HEK293 (cell line): ENCODE data around the gene CCDC102B.

Source experiments
- CTCF ChIA-PET: fragments of 350-600 bp; formaldehyde crosslinking; extraction: SDS; loops from one replicate; lab custom pipeline; 2021; ENCODE audit warnings: antibody characterized with exemption; lab: Yijun Ruan, JAX
- POLR2A ChIA-PET: fragments of 300-600 bp; formaldehyde crosslinking; extraction: SDS; loops from one replicate; lab custom pipeline; 2020; ENCODE audit warnings: antibody characterized with exemption, inconsistent platforms; lab: Yijun Ruan, JAX
- H3K27ac ChIP-seq: fragments of 200-500 bp; sonication (Bioruptor generic); 2 replicates; pipeline ENCODE4 v1.5.1; 2014; ENCODE audit warnings: low read depth, low read length, control low read depth, inconsistent platforms; ENCODE audit errors: extremely low read depth
- H3K36me3 ChIP-seq, 2 experiments: fragments of 200-500 bp in 1 of 2; sonication (Bioruptor generic) in 1 of 2; 1 replicate in 1 of 2; 2 replicates in 1 of 2; pipeline ENCODE4 v1.5.1; 2014 to 2017; ENCODE audit warnings: inconsistent platforms in 2 of 2, low read length in 2 of 2; ENCODE audit not compliant: control insufficient read depth in 2 of 2, insufficient read depth in 1 of 2
- H3K4me1 ChIP-seq: fragments of 200-500 bp; sonication (Bioruptor generic); 2 replicates; pipeline ENCODE4 v1.5.1; 2014; ENCODE audit warnings: mild to moderate bottlenecking, low read length, inconsistent platforms; ENCODE audit not compliant: control insufficient read depth, insufficient read depth
- H3K4me3 ChIP-seq: 2 replicates; pipeline ENCODE4 v1.5.1; 2011; ENCODE audit warnings: low read depth, mild to moderate bottlenecking, control low read depth, low read length, moderate library complexity
- H3K9me3 ChIP-seq: fragments of 200-500 bp; sonication (Bioruptor generic); 2 replicates; pipeline ENCODE4 v1.5.1; 2014; ENCODE audit warnings: low read depth, low read length, inconsistent platforms; ENCODE audit not compliant: control insufficient read depth, insufficient read depth
- IKZF3 ChIP-seq: fragments of 450-650 bp; IDR thresholded peaks from 2 replicates; pipeline ENCODE4 v1.5.0; 2018; ENCODE audit warnings: missing biosample characterization, mild to moderate bottlenecking, missing genetic modification characterization, moderate library complexity
- ZBTB21 ChIP-seq: fragments of 450-650 bp; formaldehyde crosslinking; IDR thresholded peaks from 2 replicates; pipeline ENCODE4 v1.5.1; 2017; ENCODE audit warnings: missing biosample characterization, missing genetic modification characterization
- ZNF157 ChIP-seq: fragments of 450-650 bp; formaldehyde crosslinking; IDR thresholded peaks from 2 replicates; pipeline ENCODE4 v1.5.1; 2016; ENCODE audit warnings: missing biosample characterization, missing genetic modification characterization
- ZNF2 ChIP-seq: fragments of 450-650 bp; formaldehyde crosslinking; IDR thresholded peaks from 2 replicates; pipeline ENCODE4 v1.5.1; 2016; ENCODE audit warnings: missing biosample characterization, missing genetic modification characterization
- ZNF473 ChIP-seq: fragments of 450-650 bp; formaldehyde crosslinking; IDR thresholded peaks from 2 replicates; pipeline ENCODE4 v1.5.1; 2017; ENCODE audit warnings: missing biosample characterization, missing genetic modification characterization
- ZNF560 ChIP-seq: fragments of 450-650 bp; formaldehyde crosslinking; IDR thresholded peaks from 2 replicates; pipeline ENCODE4 v1.5.1; 2017; ENCODE audit warnings: missing biosample characterization, missing genetic modification characterization, borderline replicate concordance
- ZNF600 ChIP-seq: fragments of 450-650 bp; formaldehyde crosslinking; IDR thresholded peaks from 2 replicates; pipeline ENCODE4 v1.5.1; 2016; ENCODE audit warnings: missing biosample characterization, missing genetic modification characterization
- ZNF660 ChIP-seq: fragments of 450-650 bp; IDR thresholded peaks from 2 replicates; pipeline ENCODE4 v1.5.1; 2018; ENCODE audit warnings: missing biosample characterization, mild to moderate bottlenecking, missing genetic modification characterization
- ZNF704 ChIP-seq: fragments of 450-650 bp; formaldehyde crosslinking; IDR thresholded peaks from 2 replicates; pipeline ENCODE4 v1.5.1; 2016; ENCODE audit warnings: missing biosample characterization, missing genetic modification characterization
- ZNF76 ChIP-seq: fragments of 450-650 bp; formaldehyde crosslinking; IDR thresholded peaks from 2 replicates; pipeline ENCODE4; 2016; ENCODE audit warnings: low read depth, missing biosample characterization, missing genetic modification characterization, borderline replicate concordance
- ZNF768 ChIP-seq: fragments of 450-650 bp; formaldehyde crosslinking; IDR thresholded peaks from 2 replicates; pipeline ENCODE4 v1.5.1; 2018; ENCODE audit warnings: missing biosample characterization, mild to moderate bottlenecking, missing genetic modification characterization
- TF ChIP-seq, protein P1 (sequence below): fragments of 450-650 bp; formaldehyde crosslinking; IDR thresholded peaks from 2 replicates; pipeline ENCODE4 v1.5.1; 2016; ENCODE audit warnings: missing biosample characterization, missing genetic modification characterization, borderline replicate concordance
- TF ChIP-seq, protein P2 (sequence below): fragments of 450-650 bp; formaldehyde crosslinking; IDR thresholded peaks from 2 replicates; pipeline ENCODE4 v1.5.1; 2017; ENCODE audit warnings: missing biosample characterization, missing genetic modification characterization
- TF ChIP-seq, protein P3 (sequence below): fragments of 450-650 bp; formaldehyde crosslinking; IDR thresholded peaks from 2 replicates; pipeline ENCODE4; 2016; ENCODE audit warnings: missing biosample characterization, missing genetic modification characterization
- TF ChIP-seq, protein P4 (sequence below): fragments of 450-650 bp; formaldehyde crosslinking; IDR thresholded peaks from 2 replicates; pipeline ENCODE4 v1.5.1; 2016; ENCODE audit warnings: missing biosample characterization, missing genetic modification characterization
- TF ChIP-seq, protein P5 (sequence below): fragments of 450-650 bp; formaldehyde crosslinking; IDR thresholded peaks from 2 replicates; pipeline ENCODE4 v1.5.1; 2016; ENCODE audit warnings: missing biosample characterization, missing genetic modification characterization

CCDC102B gene

DNA sequence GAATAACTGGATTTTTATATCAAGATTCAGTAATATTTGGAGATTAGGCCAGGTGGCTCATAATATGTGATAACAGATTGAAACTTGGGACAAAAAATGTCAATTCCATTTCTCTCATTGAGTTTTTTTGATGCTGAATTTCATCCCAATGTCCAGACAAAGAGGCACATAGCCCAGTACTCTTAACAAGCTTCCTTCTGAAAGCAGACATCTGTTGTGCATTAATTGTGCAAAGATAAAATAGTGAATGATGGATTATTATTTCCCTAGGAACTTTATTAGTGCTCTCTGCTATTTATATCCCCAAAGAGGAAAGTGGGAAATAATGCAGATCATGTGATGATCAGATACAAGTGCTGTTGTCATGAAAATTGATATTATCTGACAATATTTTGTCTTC is 234.1 kb downstream of the CCDC102B start (continued):
- no peak for TF ChIP-seq ZNF768 (tag by site-specific recombination)
- no peak for TF ChIP-seq ZNF473 (tag by site-specific recombination)
- no peak for TF ChIP-seq ZNF600 (tag by site-specific recombination)
- TF ChIP-seq, protein P1, sequence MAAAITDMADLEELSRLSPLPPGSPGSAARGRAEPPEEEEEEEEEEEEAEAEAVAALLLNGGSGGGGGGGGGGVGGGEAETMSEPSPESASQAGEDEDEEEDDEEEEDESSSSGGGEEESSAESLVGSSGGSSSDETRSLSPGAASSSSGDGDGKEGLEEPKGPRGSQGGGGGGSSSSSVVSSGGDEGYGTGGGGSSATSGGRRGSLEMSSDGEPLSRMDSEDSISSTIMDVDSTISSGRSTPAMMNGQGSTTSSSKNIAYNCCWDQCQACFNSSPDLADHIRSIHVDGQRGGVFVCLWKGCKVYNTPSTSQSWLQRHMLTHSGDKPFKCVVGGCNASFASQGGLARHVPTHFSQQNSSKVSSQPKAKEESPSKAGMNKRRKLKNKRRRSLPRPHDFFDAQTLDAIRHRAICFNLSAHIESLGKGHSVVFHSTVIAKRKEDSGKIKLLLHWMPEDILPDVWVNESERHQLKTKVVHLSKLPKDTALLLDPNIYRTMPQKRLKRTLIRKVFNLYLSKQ (tag by site-specific recombination) = no peak
- TF ChIP-seq ZNF76 (tag by site-specific recombination) = no peak
- TF ChIP-seq IKZF3 (tag by site-specific recombination) = no peak
- no peak for TF ChIP-seq ZNF660
- TF ChIP-seq, all 188 proteins: peak for 0

DNA sequence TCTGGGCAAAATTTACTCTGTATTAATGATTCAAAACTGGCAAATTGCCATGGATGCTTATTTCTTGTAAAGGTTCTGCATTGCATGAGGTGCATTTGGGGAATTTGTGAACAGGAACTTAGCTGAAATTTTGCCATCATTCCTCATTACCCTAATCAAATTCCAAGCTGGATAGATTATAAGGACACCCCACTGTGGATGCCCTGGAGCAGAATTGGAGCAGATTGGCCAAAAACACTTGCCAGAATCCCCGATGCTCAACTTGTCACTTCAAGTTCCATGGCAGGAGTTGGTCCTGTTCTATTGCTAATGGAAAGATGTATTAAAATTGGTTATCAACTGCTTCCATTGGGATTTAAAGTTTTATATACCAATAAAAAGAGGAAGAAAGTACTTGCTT is 237.9 kb downstream of the CCDC102B start:
- no peak overlapping the region for H3K27ac ChIP-seq
- H3K36me3 ChIP-seq = no peaks in the 10 kb centered on the region
- H3K9me3 ChIP-seq = no peaks in the 10 kb centered on the region
- POLR2A ChIA-PET = no interaction called here
- CTCF ChIA-PET = no interaction called here
- H3K4me1 ChIP-seq = no peaks in the 10 kb centered on the region
- H3K4me3 ChIP-seq = no peak overlapping the region
- TF ChIP-seq ZNF2 (tag by site-specific recombination) (no peak), ZNF560 (tag by site-specific recombination) (no peak)
- TF ChIP-seq, protein P2, sequence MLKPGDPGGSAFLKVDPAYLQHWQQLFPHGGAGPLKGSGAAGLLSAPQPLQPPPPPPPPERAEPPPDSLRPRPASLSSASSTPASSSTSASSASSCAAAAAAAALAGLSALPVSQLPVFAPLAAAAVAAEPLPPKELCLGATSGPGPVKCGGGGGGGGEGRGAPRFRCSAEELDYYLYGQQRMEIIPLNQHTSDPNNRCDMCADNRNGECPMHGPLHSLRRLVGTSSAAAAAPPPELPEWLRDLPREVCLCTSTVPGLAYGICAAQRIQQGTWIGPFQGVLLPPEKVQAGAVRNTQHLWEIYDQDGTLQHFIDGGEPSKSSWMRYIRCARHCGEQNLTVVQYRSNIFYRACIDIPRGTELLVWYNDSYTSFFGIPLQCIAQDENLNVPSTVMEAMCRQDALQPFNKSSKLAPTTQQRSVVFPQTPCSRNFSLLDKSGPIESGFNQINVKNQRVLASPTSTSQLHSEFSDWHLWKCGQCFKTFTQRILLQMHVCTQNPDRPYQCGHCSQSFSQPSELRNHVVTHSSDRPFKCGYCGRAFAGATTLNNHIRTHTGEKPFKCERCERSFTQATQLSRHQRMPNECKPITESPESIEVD (tag by site-specific recombination) = no peak

- ChIA-PET POLR2A (no interaction called here), CTCF (no interaction called here)
- no peaks in the 10 kb centered on the region for H3K4me1 ChIP-seq
- no peaks in the 10 kb centered on the region for H3K9me3 ChIP-seq
- H3K27ac ChIP-seq = no peak overlapping the region
- no peak overlapping the region for H3K4me3 ChIP-seq
- H3K36me3 ChIP-seq = no peaks in the 10 kb centered on the region
- TF ChIP-seq, protein P3, sequence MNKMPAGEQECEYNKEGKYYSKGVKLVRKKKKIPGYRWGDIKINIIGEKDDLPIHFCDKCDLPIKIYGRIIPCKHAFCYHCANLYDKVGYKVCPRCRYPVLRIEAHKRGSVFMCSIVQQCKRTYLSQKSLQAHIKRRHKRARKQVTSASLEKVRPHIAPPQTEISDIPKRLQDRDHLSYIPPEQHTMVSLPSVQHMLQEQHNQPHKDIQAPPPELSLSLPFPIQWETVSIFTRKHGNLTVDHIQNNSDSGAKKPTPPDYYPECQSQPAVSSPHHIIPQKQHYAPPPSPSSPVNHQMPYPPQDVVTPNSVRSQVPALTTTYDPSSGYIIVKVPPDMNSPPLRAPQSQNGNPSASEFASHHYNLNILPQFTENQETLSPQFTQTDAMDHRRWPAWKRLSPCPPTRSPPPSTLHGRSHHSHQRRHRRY (tag by site-specific recombination) = no peak
- no peak for TF ChIP-seq ZBTB21 (tag by site-specific recombination)
- no peak for TF ChIP-seq ZNF157 (tag by site-specific recombination)
- TF ChIP-seq ZNF704 (tag by site-specific recombination) = no peak
- TF ChIP-seq, protein P4, sequence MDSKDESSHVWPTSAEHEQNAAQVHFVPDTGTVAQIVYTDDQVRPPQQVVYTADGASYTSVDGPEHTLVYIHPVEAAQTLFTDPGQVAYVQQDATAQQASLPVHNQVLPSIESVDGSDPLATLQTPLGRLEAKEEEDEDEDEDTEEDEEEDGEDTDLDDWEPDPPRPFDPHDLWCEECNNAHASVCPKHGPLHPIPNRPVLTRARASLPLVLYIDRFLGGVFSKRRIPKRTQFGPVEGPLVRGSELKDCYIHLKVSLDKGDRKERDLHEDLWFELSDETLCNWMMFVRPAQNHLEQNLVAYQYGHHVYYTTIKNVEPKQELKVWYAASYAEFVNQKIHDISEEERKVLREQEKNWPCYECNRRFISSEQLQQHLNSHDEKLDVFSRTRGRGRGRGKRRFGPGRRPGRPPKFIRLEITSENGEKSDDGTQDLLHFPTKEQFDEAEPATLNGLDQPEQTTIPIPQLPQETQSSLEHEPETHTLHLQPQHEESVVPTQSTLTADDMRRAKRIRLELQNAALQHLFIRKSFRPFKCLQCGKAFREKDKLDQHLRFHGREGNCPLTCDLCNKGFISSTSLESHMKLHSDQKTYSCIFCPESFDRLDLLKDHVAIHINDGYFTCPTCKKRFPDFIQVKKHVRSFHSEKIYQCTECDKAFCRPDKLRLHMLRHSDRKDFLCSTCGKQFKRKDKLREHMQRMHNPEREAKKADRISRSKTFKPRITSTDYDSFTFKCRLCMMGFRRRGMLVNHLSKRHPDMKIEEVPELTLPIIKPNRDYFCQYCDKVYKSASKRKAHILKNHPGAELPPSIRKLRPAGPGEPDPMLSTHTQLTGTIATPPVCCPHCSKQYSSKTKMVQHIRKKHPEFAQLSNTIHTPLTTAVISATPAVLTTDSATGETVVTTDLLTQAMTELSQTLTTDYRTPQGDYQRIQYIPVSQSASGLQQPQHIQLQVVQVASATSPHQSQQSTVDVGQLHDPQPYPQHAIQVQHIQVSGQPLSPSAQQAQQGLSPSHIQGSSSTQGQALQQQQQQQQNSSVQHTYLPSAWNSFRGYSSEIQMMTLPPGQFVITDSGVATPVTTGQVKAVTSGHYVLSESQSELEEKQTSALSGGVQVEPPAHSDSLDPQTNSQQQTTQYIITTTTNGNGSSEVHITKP (tag by site-specific recombination) = no peak
- TF ChIP-seq, protein P5, sequence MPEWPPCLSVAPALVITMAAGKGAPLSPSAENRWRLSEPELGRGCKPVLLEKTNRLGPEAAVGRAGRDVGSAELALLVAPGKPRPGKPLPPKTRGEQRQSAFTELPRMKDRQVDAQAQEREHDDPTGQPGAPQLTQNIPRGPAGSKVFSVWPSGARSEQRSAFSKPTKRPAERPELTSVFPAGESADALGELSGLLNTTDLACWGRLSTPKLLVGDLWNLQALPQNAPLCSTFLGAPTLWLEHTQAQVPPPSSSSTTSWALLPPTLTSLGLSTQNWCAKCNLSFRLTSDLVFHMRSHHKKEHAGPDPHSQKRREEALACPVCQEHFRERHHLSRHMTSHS (tag by site-specific recombination) = no peak
These were observed 246.3 kb downstream of the CCDC102B start for GRCh38 chr18:69044215-69044614.
